ENCODE data around the gene TMEM198. TPM values are rescaled to one million over a fixed set of nuclear protein-coding genes. Genes with fewer than 3 reads are reported as not detected.

The TMEM198 gene
- total RNA-seq, 2 experiments from 2014 or later = 0.95 to 1.0 TPM

- H3K4me1 Mint-ChIP-seq = peaks cover 48% of the 10 kb centered on the region
- peak overlapping the region; percentile 95 for H3K4me3 Mint-ChIP-seq
- peaks cover 20% of the 10 kb centered on the region for H3K36me3 Mint-ChIP-seq (ENCODE audit: low read depth)
- no peak for DNase-seq
- CTCF ChIA-PET = interaction anchor here (0.6 to 8.0 kb wide), 8 partner anchors 9 to 520 kb away, joined by 3 to 175 read pairs (median 4); no protein-coding TSS in a partner anchor
- POLR2A ChIA-PET = interaction anchor here (0.9 to 1.0 kb wide), 4 partner anchors 13 to 97 kb away, joined by 3 to 4 read pairs (median 3); partner anchors contain the start of genes ASIC4 and STK11IP
- no peak overlapping the region for H3K27ac Mint-ChIP-seq
- peaks cover 32% of the 10 kb centered on the region for H3K27me3 Mint-ChIP-seq
- H3K9me3 Mint-ChIP-seq = no peaks in the 10 kb centered on the region
Measured at GRCh38 chr2:219500135-219500534, 43.7 kb upstream of the TMEM198 start.

DNA sequence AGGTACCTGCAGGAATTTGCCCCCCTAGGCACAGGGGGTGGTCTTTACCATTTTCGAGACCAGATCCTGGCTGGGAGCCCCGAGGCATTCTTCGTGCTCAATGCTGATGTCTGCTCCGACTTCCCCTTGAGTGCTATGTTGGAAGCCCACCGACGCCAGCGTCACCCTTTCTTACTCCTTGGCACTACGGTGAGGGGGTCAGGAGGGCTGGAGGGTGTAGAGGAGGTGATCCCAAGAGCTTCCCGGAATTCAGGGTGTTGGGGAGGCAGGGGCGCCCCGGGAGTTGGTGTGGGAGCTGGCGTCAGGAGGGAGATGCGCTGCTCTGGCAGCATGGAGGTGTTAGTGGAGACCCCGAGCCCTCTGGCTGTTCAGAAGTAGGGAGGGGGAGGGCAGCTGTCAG lies 42.0 kb upstream of the TMEM198 start:
- peaks cover 39% of the 10 kb centered on the region for H3K4me1 Mint-ChIP-seq
- no peak overlapping the region for H3K27ac Mint-ChIP-seq
- POLR2A ChIA-PET = no interaction called here
- no peaks in the 10 kb centered on the region for H3K9me3 Mint-ChIP-seq
- peaks cover 14% of the 10 kb centered on the region for H3K27me3 Mint-ChIP-seq
- no peak overlapping the region for H3K4me3 Mint-ChIP-seq
- DNase-seq = no peak
- peaks cover 32% of the 10 kb centered on the region for H3K36me3 Mint-ChIP-seq (ENCODE audit: low read depth)
- CTCF ChIA-PET = interaction anchor here (0.8 kb wide), 1 partner anchor 28 kb away, joined by 3 read pairs; no protein-coding TSS in a partner anchor

- ChIA-PET POLR2A (no interaction called here), CTCF (no interaction called here)
- H3K27me3 Mint-ChIP-seq = peaks cover 7% of the 10 kb centered on the region
- H3K4me1 Mint-ChIP-seq = peaks cover 34% of the 10 kb centered on the region
- peaks cover 32% of the 10 kb centered on the region for H3K36me3 Mint-ChIP-seq (ENCODE audit: low read depth)
- H3K27ac Mint-ChIP-seq = no peak overlapping the region
- DNase-seq = no peak
- H3K9me3 Mint-ChIP-seq = no peaks in the 10 kb centered on the region
- H3K4me3 Mint-ChIP-seq = no peak overlapping the region
Measured at GRCh38 chr2:219502618-219503017, 41.2 kb upstream of the TMEM198 start.

DNA sequence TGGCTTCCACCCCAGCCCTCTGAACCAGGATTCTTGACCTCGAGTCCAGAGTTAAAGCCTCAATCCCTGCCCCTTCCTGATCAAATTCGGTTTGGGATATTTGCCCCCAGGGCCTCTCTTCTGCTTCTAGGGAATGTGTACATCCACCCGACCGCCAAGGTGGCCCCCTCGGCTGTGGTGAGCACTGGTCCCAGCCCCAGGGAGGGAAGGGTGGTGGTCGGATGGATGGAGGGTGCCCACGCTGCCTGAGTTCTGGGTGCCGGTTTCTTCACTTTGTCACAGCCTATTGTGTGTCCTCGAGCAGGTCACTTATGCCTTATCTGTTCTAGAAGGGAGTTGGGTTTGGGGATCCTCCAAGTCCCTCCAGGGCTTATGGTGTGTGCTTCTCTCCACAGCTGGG lies 38.2 kb upstream of the TMEM198 start:
- H3K36me3 Mint-ChIP-seq (ENCODE audit: low read depth) = peaks cover 27% of the 10 kb centered on the region
- H3K27ac Mint-ChIP-seq = no peak overlapping the region
- POLR2A ChIA-PET = no interaction called here
- no peaks in the 10 kb centered on the region for H3K9me3 Mint-ChIP-seq
- H3K4me3 Mint-ChIP-seq = no peak overlapping the region
- CTCF ChIA-PET = no interaction called here
- H3K27me3 Mint-ChIP-seq = peaks cover 12% of the 10 kb centered on the region
- H3K4me1 Mint-ChIP-seq = peaks cover 18% of the 10 kb centered on the region
- DNase-seq = no peak

GRCh38 chr2:219506153-219506801 lies 37.6 kb upstream of the TMEM198 start:
- DNase-seq = no peak
- POLR2A ChIA-PET = no interaction called here
- H3K27ac Mint-ChIP-seq = no peak overlapping the region
- peaks cover 19% of the 10 kb centered on the region for H3K27me3 Mint-ChIP-seq
- CTCF ChIA-PET = no interaction called here
- H3K36me3 Mint-ChIP-seq (ENCODE audit: low read depth) = peaks cover 26% of the 10 kb centered on the region
- peaks cover 14% of the 10 kb centered on the region for H3K4me1 Mint-ChIP-seq
- no peak overlapping the region for H3K4me3 Mint-ChIP-seq
- no peaks in the 10 kb centered on the region for H3K9me3 Mint-ChIP-seq

DNA sequence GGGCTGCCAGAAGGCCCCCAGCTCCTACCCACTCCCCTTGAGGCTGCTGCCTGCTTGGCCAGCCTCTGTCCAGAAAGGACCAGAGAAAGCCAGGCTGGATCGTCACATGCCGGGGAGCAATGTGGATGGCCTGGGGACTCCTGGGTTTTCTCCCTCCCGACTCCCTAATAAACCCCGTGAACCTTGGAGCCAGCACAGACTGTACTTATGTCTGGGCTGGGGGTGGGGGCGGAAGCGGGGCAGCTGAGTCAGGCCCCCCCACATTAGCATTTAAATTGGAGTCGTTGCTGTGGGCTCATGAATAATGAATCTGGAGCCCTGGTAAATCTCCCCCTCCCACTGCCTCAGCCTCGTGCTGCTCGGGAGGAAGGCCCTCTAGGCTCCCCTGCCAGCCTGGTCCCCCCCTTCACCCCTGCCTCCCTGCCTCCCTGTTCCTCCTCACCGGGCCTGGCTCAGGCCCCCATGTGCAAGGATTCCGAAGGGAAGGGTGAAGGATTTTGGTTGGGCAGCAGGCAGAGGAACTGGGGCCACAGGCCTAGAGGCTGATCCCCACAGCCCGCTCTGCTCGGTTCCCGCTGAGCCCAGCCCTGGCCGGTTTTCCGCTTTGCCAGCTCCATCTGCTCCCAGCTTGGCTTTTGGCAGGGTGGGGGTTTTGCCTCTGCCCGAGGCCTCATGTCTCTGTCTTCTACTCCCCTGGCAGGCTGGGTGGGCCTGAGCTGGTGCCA lies 36.9 kb upstream of the TMEM198 start:
- Mint-ChIP-seq H3K27ac (no peak overlapping the region), H3K4me1 (peaks cover 9% of the 10 kb centered on the region), H3K4me3 (no peak overlapping the region), H3K27me3 (peaks cover 23% of the 10 kb centered on the region), H3K36me3 (ENCODE audit: low read depth) (peaks cover 23% of the 10 kb centered on the region), H3K9me3 (no peaks in the 10 kb centered on the region)
- ChIA-PET CTCF (interaction anchor here (3.6 to 3.9 kb wide), 3 partner anchors 7 to 22 kb away, joined by 24 to 41 read pairs (median 30); partner anchors contain the start of gene GMPPA), POLR2A (no interaction called here)
- DNase-seq = no peak

GRCh38 chr2:219507581-219508443 lies 36.0 kb upstream of the TMEM198 start:
- POLR2A ChIA-PET = interaction anchor here (1.0 kb wide), 1 partner anchor 9 kb away, joined by 3 read pairs; the partner anchor contains the start of gene GMPPA
- no peak for DNase-seq
- H3K36me3 Mint-ChIP-seq (ENCODE audit: low read depth) = peaks cover 23% of the 10 kb centered on the region
- CTCF ChIA-PET = interaction anchor here (1.0 to 3.9 kb wide), 4 partner anchors 8 to 21 kb away, joined by 3 to 41 read pairs (median 27); partner anchors contain the start of gene GMPPA
- H3K27ac Mint-ChIP-seq = no peak overlapping the region
- H3K9me3 Mint-ChIP-seq = no peaks in the 10 kb centered on the region
- no peak overlapping the region for H3K4me3 Mint-ChIP-seq
- peaks cover 28% of the 10 kb centered on the region for H3K27me3 Mint-ChIP-seq
- peaks cover 9% of the 10 kb centered on the region for H3K4me1 Mint-ChIP-seq

DNA sequence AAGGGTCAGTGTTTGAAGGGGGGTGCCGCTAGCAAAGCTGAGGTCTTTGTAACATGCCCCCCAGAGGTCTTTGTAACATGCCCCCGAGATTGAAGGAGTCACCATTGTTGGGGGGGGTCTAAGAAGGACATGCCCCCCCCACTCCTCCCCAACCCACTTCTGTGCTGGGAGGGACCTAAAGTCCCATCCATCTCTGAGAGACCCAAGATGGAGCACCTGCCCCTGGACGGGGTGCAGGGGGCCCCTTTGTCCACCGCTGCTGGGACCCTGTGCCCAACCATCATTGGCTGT lies 35.4 kb upstream of the TMEM198 start:
- ChIA-PET CTCF (interaction anchor here (1.0 to 3.9 kb wide), 4 partner anchors 9 to 20 kb away, joined by 3 to 41 read pairs (median 27); partner anchors contain the start of gene GMPPA), POLR2A (interaction anchor here (1.0 kb wide), 1 partner anchor 10 kb away, joined by 3 read pairs; the partner anchor contains the start of gene GMPPA)
- Mint-ChIP-seq H3K9me3 (no peaks in the 10 kb centered on the region), H3K27ac (no peak overlapping the region), H3K4me1 (peaks cover 9% of the 10 kb centered on the region), H3K27me3 (peaks cover 33% of the 10 kb centered on the region), H3K4me3 (no peak overlapping the region), H3K36me3 (ENCODE audit: low read depth) (peaks cover 23% of the 10 kb centered on the region)
- DNase-seq = no peak

GRCh38 chr2:219508971-219509779 lies 34.7 kb upstream of the TMEM198 start:
- H3K27me3 Mint-ChIP-seq = peaks cover 41% of the 10 kb centered on the region
- POLR2A ChIA-PET = interaction anchor here (1.0 to 1.5 kb wide), 4 partner anchors 9 to 19 kb away, joined by 3 to 6 read pairs (median 3); partner anchors contain the start of gene GMPPA
- no peak overlapping the region for H3K27ac Mint-ChIP-seq
- no peak for DNase-seq
- H3K9me3 Mint-ChIP-seq = no peaks in the 10 kb centered on the region
- CTCF ChIA-PET = interaction anchor here (0.7 to 3.9 kb wide), 8 partner anchors 10 to 121 kb away, joined by 3 to 41 read pairs (median 6); partner anchors contain the start of genes DNPEP and GMPPA
- H3K4me1 Mint-ChIP-seq = peaks cover 11% of the 10 kb centered on the region
- H3K36me3 Mint-ChIP-seq (ENCODE audit: low read depth) = peaks cover 18% of the 10 kb centered on the region
- no peak overlapping the region for H3K4me3 Mint-ChIP-seq

DNA sequence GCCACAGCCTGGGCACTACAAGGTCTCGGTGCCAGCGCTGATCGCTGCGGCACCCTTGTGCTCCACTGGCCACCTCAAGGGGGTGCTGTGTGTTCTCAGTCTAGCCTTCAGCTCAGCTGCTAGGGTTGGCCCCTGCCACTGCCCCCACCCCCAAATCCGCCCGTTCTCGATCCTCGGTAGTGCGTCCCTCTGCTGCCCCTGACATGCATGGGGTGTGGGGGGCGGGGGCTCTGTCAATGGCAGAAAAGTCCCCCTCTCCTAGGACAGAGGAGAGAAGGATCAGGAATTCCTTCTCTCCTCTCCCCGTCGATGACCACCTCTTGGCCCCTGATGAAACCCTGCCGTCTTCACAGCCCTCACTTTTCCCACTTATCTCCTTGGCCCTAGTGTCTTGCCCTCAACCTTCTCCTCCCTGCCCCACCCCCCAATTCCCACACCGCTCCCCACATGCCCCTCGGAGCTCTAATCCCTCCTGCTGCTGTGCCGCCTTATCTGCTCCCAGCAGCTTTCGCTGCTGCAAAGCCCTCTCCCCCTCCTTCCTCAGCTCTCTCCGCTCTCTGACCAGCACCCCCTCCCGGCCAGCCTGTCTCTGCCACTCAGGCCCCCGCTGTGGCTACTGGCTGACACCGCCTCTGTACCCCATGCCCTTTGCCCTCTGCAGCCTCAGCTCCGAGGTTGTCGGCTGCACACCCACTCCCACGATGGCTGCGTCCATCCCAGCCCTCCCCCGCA lies 33.9 kb upstream of the TMEM198 start:
- Mint-ChIP-seq H3K36me3 (ENCODE audit: low read depth) (peaks cover 12% of the 10 kb centered on the region), H3K27ac (no peak overlapping the region), H3K4me3 (no peak overlapping the region), H3K9me3 (no peaks in the 10 kb centered on the region), H3K27me3 (peaks cover 44% of the 10 kb centered on the region), H3K4me1 (peaks cover 12% of the 10 kb centered on the region)
- POLR2A ChIA-PET = interaction anchor here (1.0 to 1.5 kb wide), 4 partner anchors 8 to 20 kb away, joined by 3 to 6 read pairs (median 3); partner anchors contain the start of gene GMPPA
- peak; percentile 45 for DNase-seq
- CTCF ChIA-PET = interaction anchor here (0.7 to 3.9 kb wide), 8 partner anchors 10 to 122 kb away, joined by 3 to 41 read pairs (median 6); partner anchors contain the start of genes DNPEP and GMPPA

DNA sequence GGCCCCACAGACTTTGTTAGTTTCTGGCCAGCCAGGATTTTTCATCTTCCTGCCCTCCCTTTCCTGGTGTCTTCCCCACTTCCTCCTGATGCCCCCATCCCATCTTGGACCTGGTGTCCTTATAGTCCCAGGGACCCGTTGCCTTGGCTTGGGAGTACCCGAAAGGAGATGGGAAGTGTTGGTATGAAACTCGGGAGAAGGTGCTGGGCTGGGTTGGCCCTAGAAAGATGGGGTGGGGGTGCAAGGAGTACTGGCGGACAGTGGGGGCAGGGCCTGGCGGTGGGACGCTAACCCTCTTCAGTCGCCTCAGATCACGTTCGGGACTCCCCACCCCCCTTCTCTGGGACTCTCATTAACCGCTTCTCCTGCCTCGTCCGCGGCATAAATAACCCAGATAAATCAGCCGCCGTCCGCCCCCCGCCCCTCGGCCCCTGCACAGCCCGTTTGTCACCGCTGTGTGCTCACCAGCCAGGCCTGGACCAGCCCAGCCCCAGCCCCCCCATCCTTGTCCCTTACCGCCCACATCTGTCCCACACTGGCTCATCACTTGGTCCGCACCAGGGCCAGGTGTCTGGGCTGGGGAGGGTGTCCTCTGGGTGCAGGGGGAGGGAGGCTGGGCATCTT lies 33.2 kb upstream of the TMEM198 start:
- Mint-ChIP-seq H3K4me1 (peaks cover 12% of the 10 kb centered on the region), H3K36me3 (ENCODE audit: low read depth) (peaks cover 9% of the 10 kb centered on the region), H3K9me3 (no peaks in the 10 kb centered on the region), H3K27ac (no peak overlapping the region), H3K4me3 (no peak overlapping the region), H3K27me3 (peaks cover 50% of the 10 kb centered on the region)
- no peak for DNase-seq
- CTCF ChIA-PET = interaction anchor here (3.6 to 3.9 kb wide), 3 partner anchors 11 to 18 kb away, joined by 24 to 41 read pairs (median 30); partner anchors contain the start of gene GMPPA
- POLR2A ChIA-PET = interaction anchor here (1.5 kb wide), 1 partner anchor 12 kb away, joined by 6 read pairs; the partner anchor contains the start of gene GMPPA

All from activated CD4-positive, alpha-beta memory T cell treated with anti-CD3 and anti-CD28 coated beads, Interleukin-2, amount 10 ng/mL, durations not matched to agents 7 days and 5 days (primary cell).